ENCODE data around the gene SERGEF.

GRCh38 chr11:17968206-17968605, 44.6 kb downstream of the SERGEF start:
- TF ChIP-seq ZFX (IDR thresholded peaks at IDR 0.05) (no peak), CTCF (conservative IDR thresholded peaks at IDR 0.05) (no peak)
